Measurements from ENCODE around the gene TMC2.

DNA sequence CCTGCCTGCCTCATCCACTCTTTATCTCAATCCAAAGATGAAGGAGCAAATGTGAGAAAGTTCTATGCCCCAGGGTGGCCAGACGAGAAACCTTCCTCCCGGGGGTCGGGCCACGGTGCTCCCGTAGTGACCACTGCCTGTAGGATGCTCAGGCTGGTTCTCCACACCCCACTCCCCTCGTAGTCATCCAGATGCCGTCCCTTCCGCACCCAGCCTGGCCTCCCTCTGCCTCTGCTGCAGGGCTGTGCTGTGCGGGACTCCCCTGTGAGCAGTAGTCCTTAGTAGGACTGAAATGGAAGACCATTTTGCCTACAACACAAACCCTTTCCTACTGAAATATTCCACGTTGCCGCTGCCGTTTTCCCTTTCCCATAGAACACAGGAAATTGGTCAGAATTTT lies 2.0 kb downstream of the TMC2 start:
- TF ChIP-seq CTCF (IDR thresholded peaks at IDR 0.05): no peak
- TF ChIP-seq POLR2A (IDR thresholded peaks at IDR 0.05): no peak
